Gastrocnemius medialis (tissue), 4 donors: ENCODE results near the gene SHANK2. TPM values are rescaled to one million over a fixed set of nuclear protein-coding genes. Genes with fewer than 3 reads are reported as not detected.
"Not testable (repeated sequence)": the region's sequence is repeated elsewhere in the genome, so short reads cannot be mapped to it uniquely, and the experiment has no call there.

ENCODE experiments used
- ATAC-seq, 2 donors: fragments of 150-250 bp; one replicate each; pipeline ENCODE4 v1.9.1; 2016
- DNase-seq, 2 donors: peaks; one replicate each; pipeline ENCODE4 v3.0.0-alpha.2; 2019
- H3K27ac ChIP-seq, 4 donors: fragments of 200-600 bp; sonication (generic); 1 replicate in 1 of 4; 2 replicates in 3 of 4; pipeline ENCODE4 v1.5.1; 2016 to 2018; ENCODE audit warnings: mild to moderate bottlenecking in 2 of 4, moderate library complexity in 1 of 4
- H3K27me3 ChIP-seq, 3 donors: fragments of 200-600 bp; sonication (generic) in 2 of 3; 1 replicate in 1 of 3; 2 replicates in 2 of 3; pipeline versions ENCODE4 v1.5.1 to v1.6.0; 2016 to 2019; ENCODE audit warnings: mild to moderate bottlenecking in 1 of 3, moderate library complexity in 1 of 3
- H3K36me3 ChIP-seq, 2 donors: fragments of 200-600 bp; sonication (generic) in 1 of 2; one replicate each; pipeline ENCODE4 v1.5.1; 2017 to 2018
- H3K4me1 ChIP-seq, 2 donors: fragments of 200-600 bp; sonication (generic) in 1 of 2; one replicate each; pipeline ENCODE4 v1.5.1; 2016 to 2017; ENCODE audit warnings: mild to moderate bottlenecking in 2 of 2
- H3K4me3 ChIP-seq, 4 donors: fragments of 200-600 bp; sonication (generic) in 3 of 4; 1 replicate in 1 of 4; 2 replicates in 3 of 4; pipeline ENCODE4 v1.5.1; 2016 to 2019; ENCODE audit warnings: mild to moderate bottlenecking in 2 of 4
- H3K9me3 ChIP-seq, 3 donors: fragments of 200-600 bp; sonication (generic) in 2 of 3; 1 replicate in 1 of 3; 2 replicates in 2 of 3; pipeline ENCODE4 v1.5.1; 2016 to 2019
- CTCF ChIP-seq, 5 experiments: fragments of 450-650 bp in 3 of 5; fragments of 200-600 bp in 2 of 5; sonication (generic) in 2 of 5; IDR thresholded peaks in 4 of 5; conservative IDR thresholded peaks in 1 of 5; 1 replicate in 4 of 5; 2 replicates in 1 of 5; pipeline ENCODE4 v1.5.1; 2016 to 2019; ENCODE audit warnings: antibody characterized with exemption in 5 of 5, mild to moderate bottlenecking in 3 of 5, moderate library complexity in 3 of 5
- POLR2A ChIP-seq, 2 donors: fragments of 450-650 bp; IDR thresholded peaks; one replicate each; pipeline ENCODE4 v1.6.1; 2017; ENCODE audit warnings: antibody characterized with exemption in 2 of 2, mild to moderate bottlenecking in 2 of 2, moderate library complexity in 2 of 2
- in situ Hi-C, 4 donors: fragments of 200-750 bp; cut with MboI; loops; one replicate each; pipeline versions ENCODE4 v1.15.0 to v1.8.0; 2017; ENCODE audit warnings: low sequenced_read_pairs in 4 of 4
- intact Hi-C: fragments of 100-400 bp; cut with DNase I; formaldehyde crosslinking; loops from one replicate; pipeline ENCODE4 v1.15.1; 2023; ENCODE audit warnings: low total_unique reads
- total RNA-seq, 4 donors: library from RNA; depleted of rRNA; stranded (reverse); fragments of >200 nt; gene quantifications; one replicate each; pipeline versions ENCODE4 v1.1.0 to v1.2.3, GENCODE V29; 2016

SHANK2 gene
- total RNA-seq, 4 donors from 2014 or later, result 0.40 TPM; not detected in 3

DNA sequence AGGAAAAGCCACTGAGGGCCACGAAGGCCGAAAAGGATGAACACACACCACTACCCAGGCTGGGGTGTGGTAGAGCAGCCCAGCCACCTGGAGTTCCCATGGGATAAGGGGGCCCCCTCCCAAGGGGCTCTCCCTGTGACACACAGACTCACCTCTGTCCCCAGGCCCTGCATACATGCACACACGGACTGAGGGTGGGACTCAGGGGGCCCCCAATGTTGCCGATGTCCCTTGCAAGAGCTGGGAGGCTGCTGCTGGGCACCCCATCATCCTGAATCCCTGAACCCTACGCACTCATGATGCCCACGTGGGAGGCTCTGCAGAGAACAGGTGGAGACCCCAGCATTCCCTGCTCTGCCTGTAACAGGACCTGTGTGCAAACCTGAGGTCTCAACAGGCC lies 14.5 kb downstream of the SHANK2 start:
- ATAC-seq (no peak), DNase-seq (no peak)
- Histone ChIP-seq H3K9me3 (no peaks in the 10 kb centered on the region), H3K27me3 (peaks cover 0 to 21% (median 5%) of the 10 kb centered on the region in 3 donors), H3K4me1 (no peaks in the 10 kb centered on the region), H3K36me3 (no peaks in the 10 kb centered on the region), H3K27ac (no peak overlapping the region), H3K4me3 (no peak overlapping the region)
- TF ChIP-seq CTCF (IDR thresholded peaks at IDR 0.05 in 4 of 5, conservative IDR thresholded peaks at IDR 0.05 in 1 of 5), result no peak
- TF ChIP-seq POLR2A (IDR thresholded peaks at IDR 0.05), result no peak
- in situ Hi-C loops, result no loop called here
- intact Hi-C loops, result no loop called here

GRCh38 chr11:71236836-71237475 lies 15.4 kb downstream of the SHANK2 start:
- peaks cover 0 to 17% (median 5%) of the 10 kb centered on the region in 3 donors for H3K27me3 ChIP-seq
- DNase-seq (no peak), ATAC-seq (no peak)
- H3K36me3 ChIP-seq, result no peaks in the 10 kb centered on the region
- no peak overlapping the region for H3K4me3 ChIP-seq
- H3K27ac ChIP-seq, result no peak overlapping the region
- in situ Hi-C loops (no loop called here), intact Hi-C loops (no loop called here)
- no peak for TF ChIP-seq POLR2A (IDR thresholded peaks at IDR 0.05)
- no peak for TF ChIP-seq CTCF (IDR thresholded peaks at IDR 0.05 in 4 of 5, conservative IDR thresholded peaks at IDR 0.05 in 1 of 5)
- no peaks in the 10 kb centered on the region for H3K9me3 ChIP-seq
- H3K4me1 ChIP-seq, result no peaks in the 10 kb centered on the region

DNA sequence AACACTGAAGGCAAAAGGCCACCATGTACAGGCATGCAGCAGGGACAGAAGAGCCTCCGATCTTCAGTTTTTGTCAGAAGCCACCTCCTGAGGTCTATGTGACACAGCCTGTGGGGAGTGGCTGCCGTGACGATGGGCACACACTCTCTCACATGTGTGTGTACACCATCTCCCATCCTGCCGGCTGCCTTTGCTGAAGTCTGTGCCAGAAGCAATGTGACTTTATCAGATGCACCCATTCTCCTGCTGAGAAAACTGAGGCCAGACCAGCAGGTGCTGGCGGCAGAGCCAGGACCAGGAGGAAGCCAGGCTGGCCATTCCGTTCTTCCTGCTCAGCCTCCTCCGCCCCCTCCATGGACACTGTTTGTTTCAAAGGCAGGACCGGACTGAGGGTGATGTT lies 16.7 kb downstream of the SHANK2 start:
- Histone ChIP-seq H3K27me3 (peaks cover 5 to 13% (median 5%) of the 10 kb centered on the region in 3 donors), H3K36me3 (no peaks in the 10 kb centered on the region), H3K4me1 (no peaks in the 10 kb centered on the region), H3K27ac (no peak overlapping the region), H3K9me3 (no peaks in the 10 kb centered on the region), H3K4me3 (no peak overlapping the region)
- DNase-seq, result no peak
- TF ChIP-seq POLR2A (IDR thresholded peaks at IDR 0.05) (no peak), CTCF (IDR thresholded peaks at IDR 0.05 in 4 of 5, conservative IDR thresholded peaks at IDR 0.05 in 1 of 5) (no peak)
- no peak for ATAC-seq
- intact Hi-C loops (no loop called here), in situ Hi-C loops (no loop called here)

- in situ Hi-C loops, ATAC-seq, H3K27ac ChIP-seq, DNase-seq, H3K9me3 ChIP-seq, H3K4me1 ChIP-seq, H3K36me3 ChIP-seq, H3K4me3 ChIP-seq, H3K27me3 ChIP-seq, intact Hi-C loops: not testable (repeated sequence)
Measured at GRCh38 chr11:71233896-71234852, 18.2 kb downstream of the SHANK2 start.

GRCh38 chr11:71232364-71232763 lies 20.0 kb downstream of the SHANK2 start:
- Histone ChIP-seq H3K4me1 (no peaks in the 10 kb centered on the region), H3K27ac (no peak overlapping the region), H3K27me3 (peaks cover 0 to 5% (median 5%) of the 10 kb centered on the region in 3 donors), H3K4me3 (no peak overlapping the region), H3K36me3 (no peaks in the 10 kb centered on the region), H3K9me3 (no peaks in the 10 kb centered on the region)
- DNase-seq (no peak), ATAC-seq (no peak)
- in situ Hi-C loops (no loop called here), intact Hi-C loops (no loop called here)
- no peak for TF ChIP-seq CTCF (IDR thresholded peaks at IDR 0.05 in 4 of 5, conservative IDR thresholded peaks at IDR 0.05 in 1 of 5)
- no peak for TF ChIP-seq POLR2A (IDR thresholded peaks at IDR 0.05)
